GM21447 (cell line): ENCODE results near the gene TXNL1.
"Not testable (repeated sequence)": the region's sequence is repeated elsewhere in the genome, so short reads cannot be mapped to it uniquely, and the experiment has no call there.

ENCODE experiments used
- ATAC-seq: cut with Tn5 transposase; IDR thresholded peaks from one replicate; pipeline ENCODE4 v1.9.1; 2021; ENCODE audit not compliant: unreplicated experiment

The TXNL1 gene

DNA sequence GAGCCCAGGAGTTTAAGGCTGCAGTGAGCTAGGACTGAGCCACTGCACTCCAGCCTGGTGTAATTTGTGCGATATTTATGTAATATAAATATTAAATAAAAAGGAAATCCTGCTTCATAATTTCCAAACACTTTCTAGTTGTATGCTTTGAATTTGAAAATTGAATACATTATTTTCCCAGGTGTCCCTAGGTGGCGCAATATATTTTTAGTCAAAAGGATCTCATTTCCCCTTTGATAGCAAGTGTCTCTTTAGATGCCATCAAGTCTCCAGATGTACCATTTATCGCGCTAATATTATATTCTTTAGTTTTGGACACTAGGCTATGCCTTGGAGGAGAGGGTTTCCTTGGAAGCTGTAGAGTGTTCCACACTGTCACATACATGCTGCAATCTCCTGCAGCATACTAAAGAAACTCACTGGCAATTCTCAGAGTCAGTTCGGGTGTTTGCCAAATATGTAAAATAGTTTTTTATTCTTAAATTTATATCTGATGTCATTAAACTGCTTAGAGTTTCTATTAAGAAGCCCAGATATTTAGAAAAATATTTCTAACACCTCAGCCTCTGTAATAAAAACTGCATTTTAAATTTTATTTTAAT, 7.1 kb upstream of the TXNL1 start:
- ATAC-seq, result no peak

DNA sequence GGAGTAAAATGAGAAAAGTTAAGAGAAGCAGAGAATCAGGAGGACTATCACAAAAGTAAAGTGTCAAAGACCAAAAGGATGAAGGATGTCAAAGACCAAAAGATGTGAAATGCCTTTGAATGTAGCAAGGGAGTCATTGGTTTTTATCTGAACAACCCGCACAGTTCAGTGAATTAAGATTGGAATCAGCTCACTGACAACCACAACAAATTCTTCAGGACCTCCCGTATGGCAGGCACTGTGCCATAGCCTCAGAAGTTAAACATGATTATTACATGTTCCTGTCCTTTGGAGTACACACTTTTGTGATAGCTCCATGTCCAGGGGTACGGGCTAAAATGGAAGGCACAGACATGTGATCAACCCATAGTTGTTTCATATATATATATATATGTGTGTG, 5.0 kb upstream of the TXNL1 start:
- ATAC-seq, result no peak

DNA sequence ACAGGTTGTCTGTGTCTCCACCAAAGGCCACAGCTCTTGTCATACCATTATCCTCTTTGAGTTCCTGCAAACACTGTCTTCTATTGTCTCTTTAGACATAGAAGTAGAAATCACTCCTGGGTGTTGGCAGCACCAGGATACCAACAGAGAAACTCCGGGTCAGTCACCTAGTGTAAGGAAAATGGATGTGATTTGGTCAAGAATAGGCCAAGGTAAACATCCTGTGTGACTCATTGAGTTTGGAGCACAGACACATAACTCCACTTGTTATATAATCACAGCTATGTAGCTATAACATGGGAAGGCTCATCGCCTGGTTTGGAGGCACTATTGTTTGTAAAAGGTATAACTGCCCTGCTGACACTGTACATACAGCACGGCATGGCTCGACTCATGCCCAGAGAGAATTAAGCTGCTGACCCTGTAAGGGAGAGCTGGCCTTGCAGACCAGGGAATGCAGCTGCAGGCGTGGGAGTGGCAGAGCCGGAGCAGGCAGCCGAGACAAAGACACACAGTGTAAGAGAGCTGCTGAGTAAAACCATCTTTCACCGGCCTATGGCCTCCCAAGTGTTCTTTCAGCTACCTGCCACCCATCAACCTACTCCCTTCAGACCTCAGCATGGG, 3.4 kb upstream of the TXNL1 start:
- ATAC-seq, result no peak

DNA sequence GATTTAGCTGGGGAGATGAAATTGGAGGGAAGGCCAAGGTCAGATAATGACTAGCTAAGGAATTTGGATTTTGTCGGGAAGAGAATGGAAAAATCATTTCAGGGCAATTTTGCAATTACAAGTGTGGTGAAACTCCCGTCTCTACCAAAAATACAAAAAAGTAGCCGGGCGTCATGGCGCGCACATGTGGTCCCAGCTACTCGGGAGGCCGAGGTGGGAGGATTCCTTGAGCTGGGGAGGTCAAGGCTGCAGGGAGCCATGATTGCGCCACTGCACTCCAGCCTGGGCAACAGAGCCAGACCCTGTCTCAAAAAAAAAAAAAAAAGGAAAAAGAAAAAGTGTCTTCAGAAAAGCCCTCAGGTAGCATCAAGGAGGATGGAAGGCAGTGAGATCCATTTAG, 1.2 kb upstream of the TXNL1 start:
- ATAC-seq, result no peak

DNA sequence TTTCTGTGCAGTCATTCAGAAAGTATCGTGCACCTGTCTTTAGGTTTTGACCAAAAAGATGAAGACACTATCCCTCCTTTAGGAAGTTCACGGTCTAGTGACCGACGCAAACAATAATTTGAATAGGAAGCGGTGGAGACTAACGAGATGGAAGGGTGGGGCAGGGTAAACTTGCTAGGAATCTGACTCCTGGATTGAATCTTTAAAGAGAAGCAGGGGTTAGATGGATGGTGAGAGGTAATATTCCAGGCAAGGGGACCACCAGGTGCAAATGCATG, 651 bp upstream of the TXNL1 start:
- no peak for ATAC-seq

DNA sequence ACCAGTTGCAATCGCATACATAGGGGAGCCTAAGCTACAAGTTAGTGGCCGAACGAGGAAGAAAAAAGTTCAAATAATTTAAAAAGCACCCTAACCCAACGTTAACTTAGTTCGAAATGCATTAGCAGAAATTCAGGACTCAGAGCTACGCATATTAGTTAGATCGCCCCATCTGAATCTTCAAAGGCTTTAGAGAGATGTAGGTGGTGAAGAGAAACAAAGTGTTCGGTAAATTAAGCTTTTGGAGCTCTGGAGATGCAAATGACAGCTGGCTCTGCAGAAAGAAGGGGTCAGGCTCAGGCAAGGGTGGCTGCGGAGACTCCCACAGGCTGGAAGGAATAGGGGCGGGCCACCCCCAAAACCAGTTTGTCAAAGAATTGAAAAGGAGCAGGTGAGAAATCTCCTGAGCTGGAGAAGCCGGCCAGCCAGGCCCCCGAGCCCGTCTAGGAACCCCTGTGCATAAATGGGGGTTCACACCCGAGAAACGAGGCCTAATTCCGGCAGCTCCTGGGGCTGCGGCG, 621 bp downstream of the TXNL1 start:
- ATAC-seq, result peak; percentile 14

DNA sequence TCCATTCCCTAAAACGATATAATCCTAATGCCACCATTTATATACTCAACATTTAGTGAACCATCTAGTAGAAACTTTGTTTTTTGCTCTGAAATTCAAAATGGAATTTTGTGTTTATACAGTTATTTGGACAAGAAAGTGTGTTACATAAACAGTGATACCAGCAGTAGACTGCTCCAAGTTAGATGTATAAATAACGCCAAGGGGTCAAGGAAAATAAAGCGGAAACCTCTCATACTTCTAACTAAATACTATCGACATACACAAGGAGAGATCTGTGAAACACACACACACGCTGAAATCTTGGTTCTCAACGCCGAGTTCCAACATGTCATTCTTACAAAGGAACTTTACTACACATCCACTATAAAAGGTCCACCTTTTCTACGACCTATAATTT, 1.2 kb downstream of the TXNL1 start:
- ATAC-seq, result no peak

DNA sequence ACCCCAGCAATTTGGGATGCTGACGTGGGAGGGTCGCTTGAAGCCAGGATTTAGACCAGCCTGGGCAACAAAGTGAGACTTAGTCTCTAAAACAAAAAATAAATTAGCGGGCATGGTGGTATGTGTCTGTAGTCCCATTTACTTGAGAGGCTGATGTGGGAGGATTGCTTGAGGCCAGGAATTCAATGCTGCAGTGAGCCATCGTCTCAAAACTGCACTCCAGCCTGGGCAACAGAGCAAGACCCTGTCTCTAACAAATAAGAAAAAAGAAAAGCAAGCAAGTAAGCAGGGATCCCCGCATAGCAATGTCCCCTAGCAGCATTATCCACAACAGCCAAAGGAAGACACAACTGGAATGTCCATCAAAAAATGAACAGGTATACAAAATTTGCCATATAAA, 3.4 kb downstream of the TXNL1 start:
- no peak for ATAC-seq

DNA sequence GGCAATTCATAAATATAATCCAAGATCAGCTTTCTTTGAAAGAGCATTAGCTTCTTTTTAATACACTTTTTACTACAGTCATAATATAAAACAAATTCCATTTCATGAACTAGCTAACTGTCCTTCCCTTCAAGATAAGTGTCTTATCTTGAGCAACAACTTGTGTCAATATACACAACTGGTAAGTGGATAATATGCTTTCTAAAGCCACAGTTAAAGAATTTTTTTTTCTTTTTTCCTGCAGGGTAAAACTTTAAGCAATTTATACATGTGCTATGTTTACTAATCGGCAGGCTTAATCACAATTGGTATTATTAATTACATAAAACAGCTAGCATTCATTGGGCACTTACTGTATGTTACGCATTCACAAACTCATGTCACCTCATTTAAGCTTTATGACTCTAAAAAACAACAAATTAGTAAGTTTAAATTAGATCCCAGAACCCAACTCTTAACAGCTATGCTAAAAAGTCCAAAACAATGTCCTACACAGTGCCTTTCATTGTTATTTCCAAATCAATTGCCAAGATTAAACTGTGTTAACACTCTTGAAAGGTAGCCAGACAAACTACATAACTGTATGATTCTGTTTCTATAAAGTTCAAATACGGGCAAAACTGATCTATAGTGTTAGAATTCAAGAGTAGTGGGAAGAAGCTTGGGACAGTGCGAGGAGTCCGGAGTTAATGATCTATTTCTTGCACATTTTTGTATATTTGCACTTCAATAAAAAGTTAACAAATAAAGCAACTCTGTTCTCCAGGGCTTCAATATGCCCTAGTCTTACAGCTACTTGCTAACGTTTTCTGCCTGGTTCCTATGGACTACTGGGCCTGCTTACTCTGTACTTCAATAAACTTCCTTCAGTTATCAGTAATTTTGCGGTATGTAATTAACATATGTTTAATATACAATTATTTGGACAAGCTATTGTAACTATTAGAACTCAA, 6.0 kb downstream of the TXNL1 start:
- ATAC-seq, result no peak

DNA sequence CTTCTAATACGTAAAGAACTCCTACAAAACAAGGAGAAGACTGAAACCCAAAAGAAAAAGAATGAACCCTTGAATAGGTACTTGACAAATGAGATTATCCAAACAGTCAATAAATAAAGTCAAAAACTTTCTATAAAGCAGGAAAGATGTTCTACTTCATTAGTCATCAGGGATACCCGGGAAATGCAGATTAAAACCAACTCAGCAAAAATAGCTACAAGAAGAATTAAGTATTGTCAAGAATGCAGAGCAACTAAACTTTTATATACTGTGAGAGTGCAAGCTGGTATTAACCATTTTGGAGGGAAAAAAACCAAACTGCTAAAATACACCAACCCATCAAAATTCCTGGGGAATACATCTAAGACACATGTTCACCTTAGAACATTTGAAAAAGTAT, 10.4 kb downstream of the TXNL1 start:
- ATAC-seq, result no peak

DNA sequence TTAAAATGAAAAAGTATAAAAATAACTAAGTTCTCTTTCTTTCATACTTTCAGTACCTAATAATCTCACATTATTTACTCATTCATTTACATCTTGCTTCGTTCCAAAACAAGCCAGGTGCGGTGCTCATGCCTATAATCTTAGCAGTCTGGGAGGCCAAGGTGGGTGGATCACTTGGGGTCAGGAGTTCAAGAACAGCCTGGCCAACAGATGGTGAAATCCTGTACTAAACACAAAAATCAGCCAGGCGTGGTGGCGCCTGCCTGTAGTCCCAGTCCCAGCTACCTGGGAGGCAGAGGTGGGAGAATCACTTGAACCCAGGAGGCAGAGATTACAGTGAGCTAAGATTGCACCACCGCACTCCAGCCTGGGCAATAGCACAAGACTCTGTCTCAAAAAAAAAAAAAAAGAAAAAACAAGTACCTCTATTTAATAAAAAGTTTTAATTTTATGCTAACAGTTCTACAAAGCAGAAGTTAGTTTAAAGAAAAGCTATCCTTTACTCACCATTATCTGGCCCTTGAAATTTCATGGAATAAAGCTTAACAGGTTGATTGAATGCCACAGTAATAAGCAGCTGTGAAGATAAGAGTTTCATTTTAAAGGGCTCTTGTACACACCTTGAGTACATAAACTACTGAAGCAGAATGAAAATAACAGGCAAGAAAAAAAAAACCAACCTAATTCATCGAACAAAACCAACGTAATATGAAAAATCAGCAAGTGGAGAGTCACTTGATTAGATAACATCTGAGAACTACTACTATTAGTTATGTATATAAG, 22.5 kb downstream of the TXNL1 start:
- ATAC-seq, result no peak

DNA sequence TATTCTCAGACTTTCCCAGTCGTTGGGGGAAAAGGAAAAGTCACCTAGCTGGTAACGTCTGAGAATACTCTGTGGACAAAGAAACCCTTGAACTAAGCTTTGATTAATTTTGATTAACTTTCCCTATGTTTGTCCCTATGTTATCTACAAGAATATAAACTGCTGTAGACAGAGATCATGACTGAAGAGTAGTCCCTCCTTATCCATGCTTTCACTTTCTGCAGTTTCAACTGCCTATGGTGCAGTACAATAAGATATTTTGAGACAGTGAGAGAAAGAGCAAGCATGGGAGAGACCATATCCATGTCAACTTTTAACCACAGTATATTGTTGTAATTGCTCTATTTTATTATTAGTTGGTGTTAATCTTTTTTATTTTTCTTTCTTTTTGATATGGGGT, 31.8 kb downstream of the TXNL1 start:
- ATAC-seq, result no peak

DNA sequence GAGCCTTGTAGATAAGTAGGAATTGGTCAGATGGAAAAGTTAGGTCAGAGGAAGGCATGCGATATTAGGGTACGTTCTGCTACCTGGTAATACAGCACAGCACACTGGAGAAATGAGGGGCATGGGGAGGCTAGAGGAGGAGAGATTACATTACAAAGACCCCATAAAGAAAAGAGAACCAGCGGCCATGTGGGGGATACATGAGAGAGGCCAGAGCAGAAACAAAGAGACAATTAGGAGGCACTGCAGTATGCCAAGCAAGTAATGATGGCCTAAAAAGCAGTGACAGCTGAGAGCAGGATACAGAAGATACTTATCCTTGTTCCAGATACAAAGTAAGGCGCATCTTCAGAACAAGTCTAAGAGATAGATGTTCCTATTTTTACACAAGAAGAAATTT, 40.0 kb downstream of the TXNL1 start:
- ATAC-seq, result no peak

DNA sequence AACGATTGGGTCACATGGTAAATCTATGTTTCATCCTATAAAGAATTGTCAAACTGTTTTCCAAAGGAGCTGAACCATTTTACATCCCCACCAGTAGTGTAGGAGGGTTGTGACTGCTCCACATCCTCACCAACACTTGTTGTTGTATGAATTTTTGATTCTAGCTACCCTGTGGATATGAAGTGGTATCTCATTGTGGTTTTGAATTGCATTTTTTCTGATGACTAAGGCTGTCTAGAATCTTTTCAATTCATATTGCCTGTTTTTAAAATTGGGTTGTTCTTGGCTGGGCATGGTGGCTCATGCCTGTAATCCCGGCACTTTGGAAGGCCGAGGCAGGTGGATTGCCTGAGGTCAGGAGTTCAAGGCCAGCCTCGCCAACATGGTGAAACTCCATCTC, 44.5 kb downstream of the TXNL1 start:
- no peak for ATAC-seq

DNA sequence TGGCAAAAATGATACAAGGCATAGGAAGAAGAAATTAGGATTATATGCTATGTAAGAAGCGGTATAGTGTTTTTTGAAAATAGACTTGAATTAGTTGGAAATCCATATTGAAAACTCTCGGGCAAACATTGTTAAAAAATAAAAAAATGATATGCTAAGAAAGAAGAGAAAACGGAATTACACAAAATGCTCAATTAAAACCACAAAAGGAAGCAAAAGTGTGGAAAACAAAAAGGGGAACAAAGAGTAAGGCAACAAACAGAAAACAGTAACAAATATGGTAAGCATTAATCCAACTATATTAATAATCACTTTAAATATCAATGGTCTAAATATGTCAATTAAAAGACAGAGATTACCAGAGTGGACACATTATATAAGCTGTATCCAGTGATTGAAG, 58.4 kb downstream of the TXNL1 start:
- no peak for ATAC-seq

DNA sequence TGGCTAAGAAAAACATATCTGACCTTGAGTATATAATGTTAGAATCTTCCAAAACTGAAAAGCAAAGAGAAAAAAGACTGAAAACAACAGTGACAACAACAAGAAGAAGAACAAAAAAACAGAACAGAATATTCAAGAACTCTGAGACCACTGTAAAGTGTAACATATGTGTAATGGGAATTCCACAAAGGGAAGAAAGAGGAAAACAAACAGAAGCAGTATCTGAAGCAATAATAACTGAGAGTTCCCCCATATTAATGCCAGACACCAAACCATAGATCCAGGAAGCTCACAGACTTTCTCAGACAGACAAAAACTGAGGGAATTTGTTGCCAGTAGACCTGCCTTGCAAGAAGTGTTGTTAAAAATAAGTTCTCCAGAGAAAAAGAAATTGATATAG, 58.9 kb downstream of the TXNL1 start:
- ATAC-seq, result no peak

DNA sequence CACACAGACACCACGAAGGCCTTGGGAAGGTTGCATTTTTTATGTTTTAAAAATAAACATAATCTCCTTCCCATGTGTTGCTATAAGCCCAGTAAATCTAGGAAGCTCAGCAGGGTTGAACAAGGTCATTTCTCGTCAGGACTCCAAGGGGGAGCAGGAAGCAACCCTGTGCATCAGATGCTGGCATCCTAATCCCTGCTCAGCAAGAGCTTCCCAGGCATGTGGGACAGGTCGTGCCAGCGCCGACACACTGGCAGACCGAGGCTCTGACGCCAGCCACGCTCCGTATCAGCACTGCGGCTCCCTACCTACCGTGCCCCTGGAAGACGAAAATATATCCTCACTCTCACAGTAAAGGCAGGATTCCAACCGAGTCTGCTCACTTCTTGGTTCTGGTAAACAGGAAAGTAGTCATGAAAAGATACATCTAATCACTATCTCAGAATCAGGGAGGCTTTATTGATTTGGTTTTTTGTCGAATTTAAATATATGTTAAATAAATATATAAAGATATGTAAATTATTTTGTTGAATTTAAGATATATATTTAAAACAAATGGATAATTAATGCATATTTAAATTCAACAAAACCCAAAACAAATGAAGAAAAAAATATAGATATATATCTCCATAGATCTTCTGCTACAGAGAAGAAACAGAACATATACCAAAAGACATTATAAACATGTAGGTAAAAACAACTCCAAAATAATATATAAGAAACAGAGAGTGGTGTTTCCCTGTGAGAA, 61.4 kb downstream of the TXNL1 start:
- no peak for ATAC-seq

DNA sequence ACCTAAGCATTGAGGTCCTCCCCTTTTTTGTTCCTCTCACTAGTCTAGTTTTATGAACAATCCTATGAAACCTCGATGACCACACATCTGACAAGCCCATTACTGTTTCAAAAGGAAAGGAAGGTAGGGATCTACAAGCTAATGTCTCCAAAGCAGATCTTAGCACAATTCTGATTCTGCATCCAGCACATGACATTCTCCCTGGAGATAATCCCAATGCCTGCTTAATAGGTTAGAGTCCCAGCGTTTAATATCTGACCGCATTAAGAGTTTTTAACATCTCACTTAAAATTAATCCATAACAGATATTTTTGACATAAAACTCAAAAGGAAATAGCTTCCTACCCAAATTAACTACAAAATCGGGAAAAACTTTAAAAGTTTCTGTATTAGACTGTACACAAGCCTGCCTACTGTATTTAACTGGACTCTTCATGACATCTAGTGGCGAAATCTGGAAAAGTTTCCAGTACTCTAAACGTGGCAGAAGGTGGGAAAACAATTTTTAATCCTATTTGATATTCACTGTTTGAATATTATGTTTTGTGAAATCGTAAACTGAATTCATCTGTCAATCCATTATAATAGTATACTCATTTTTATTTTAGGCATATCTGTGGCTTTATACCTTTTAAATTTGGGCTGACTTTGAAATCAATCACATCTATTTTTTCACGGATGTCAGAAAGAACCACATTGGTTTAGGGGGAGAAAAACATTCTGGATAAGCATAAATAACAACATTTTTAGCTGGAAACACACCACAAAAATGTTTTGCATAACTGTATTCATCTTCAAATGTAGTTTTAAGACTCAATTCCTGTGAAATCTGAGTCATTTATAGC, 62.4 kb downstream of the TXNL1 start:
- ATAC-seq, result peak; percentile 69

DNA sequence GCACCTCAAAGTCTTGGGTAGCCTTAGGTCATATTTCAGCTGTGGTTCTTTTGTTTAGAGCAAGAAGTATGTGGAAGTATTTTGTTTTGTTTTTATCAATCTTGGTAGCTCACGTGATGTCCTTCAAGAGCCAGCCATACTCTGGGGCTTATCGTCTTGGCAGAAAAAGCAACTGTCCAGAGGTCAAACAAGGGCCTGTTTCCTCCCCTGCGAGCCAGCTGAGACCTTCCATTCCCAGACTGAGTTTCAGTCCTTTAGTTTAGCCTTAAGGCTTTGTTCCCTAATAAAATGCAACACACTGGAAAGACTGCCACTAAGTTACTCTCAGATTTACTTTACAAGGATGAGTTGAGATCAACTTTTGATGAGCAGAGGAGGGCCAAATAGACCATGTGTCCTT, 63.5 kb downstream of the TXNL1 start:
- ATAC-seq, result no peak

DNA sequence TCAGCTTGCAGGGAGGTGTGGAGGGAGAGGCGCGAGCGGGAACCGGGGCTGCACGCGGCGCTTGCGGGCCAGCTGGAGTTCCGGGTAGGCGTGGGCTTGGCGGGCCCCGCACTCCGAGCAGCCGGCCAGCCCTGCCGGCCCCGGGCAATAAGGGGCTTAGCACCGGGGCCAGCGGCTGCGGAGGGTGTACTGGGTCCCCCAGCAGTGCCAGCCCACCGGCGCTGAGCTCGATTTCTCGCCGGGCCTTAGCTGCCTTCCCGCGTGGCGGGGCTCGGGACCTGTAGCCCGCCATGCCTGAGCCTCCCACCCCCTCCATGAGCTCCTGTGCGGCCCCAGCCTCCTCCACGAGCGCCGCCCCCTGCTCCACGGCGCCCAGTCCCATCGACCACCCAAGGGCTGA, 66.1 kb downstream of the TXNL1 start:
- ATAC-seq, result not testable (repeated sequence)
